PC-3 (cell line): Measurements from ENCODE around the gene ANKZF1. TPM values are rescaled to one million over a fixed set of nuclear protein-coding genes. Genes with fewer than 3 reads are reported as not detected.
A peak's percentile ranks its signal among the peaks of the same experiment; 100 is the strongest.

Experiments
- ATAC-seq: fragments of 200-7000 bp; cut with Tn5 transposase; 2 replicates; pipeline ENCODE4 v1.9.1; 2020; ENCODE audit warnings: mild to moderate bottlenecking, moderate library complexity
- BruUV-seq: library from RNA; stranded (reverse); fragments of 400-500 nt; replicated peaks from 2 replicates; lab custom pipeline; 2021; lab: Mats Ljungman, UMichigan
- CTCF ChIA-PET: fragments of 300-600 bp; sonication (Branson Sonifier 250); formaldehyde crosslinking; loops from one replicate; lab custom pipeline; 2022; ENCODE audit warnings: antibody characterized with exemption; lab: Charles Lee
- POLR2A ChIA-PET: fragments of 300-600 bp; sonication (Branson Sonifier 250); formaldehyde crosslinking; loops from one replicate; lab custom pipeline; 2022; ENCODE audit warnings: antibody characterized with exemption; ENCODE audit not compliant: unreplicated experiment; lab: Charles Lee
- DNase-seq: peaks from one replicate; pipeline ENCODE4 v3.0.0-alpha.2; 2015
- H2AFZ ChIP-seq: fragments of 300-600 bp; sonication (generic); 2 replicates; pipeline ENCODE4 v1.6.0; 2016; ENCODE audit warnings: antibody characterized with exemption, low read length
- H3F3A ChIP-seq: fragments of 300-600 bp; sonication (generic); one replicate; pipeline ENCODE4 v1.6.0; 2017; ENCODE audit warnings: antibody characterized with exemption, low read length, control low read depth, mild to moderate bottlenecking; ENCODE audit not compliant: unreplicated experiment
- H3K27ac ChIP-seq: fragments of 300-600 bp; sonication (generic); 2 replicates; pipeline ENCODE4 v1.5.1; 2016; ENCODE audit warnings: mild to moderate bottlenecking, low read length
- H3K27me3 ChIP-seq: fragments of 300-600 bp; sonication (generic); 2 replicates; pipeline ENCODE4 v1.6.1; 2016; ENCODE audit warnings: low read length, mixed read lengths
- H3K36me3 ChIP-seq: fragments of 300-600 bp; sonication (generic); 2 replicates; pipeline ENCODE4 v1.6.1; 2016; ENCODE audit warnings: low read depth, mixed run types, low read length, mixed read lengths
- H3K4me1 ChIP-seq: fragments of 300-600 bp; sonication (generic); 2 replicates; pipeline ENCODE4 v1.5.1; 2016; ENCODE audit warnings: low read length; ENCODE audit not compliant: insufficient read depth
- H3K4me2 ChIP-seq: fragments of 300-600 bp; sonication (generic); 2 replicates; pipeline ENCODE4 v1.6.0; 2016; ENCODE audit warnings: low read length
- H3K4me3 ChIP-seq: fragments of 300-600 bp; sonication (generic); 2 replicates; pipeline ENCODE4 v1.5.1; 2016; ENCODE audit warnings: mild to moderate bottlenecking, low read length, mixed read lengths
- H3K79me2 ChIP-seq: fragments of 300-600 bp; sonication (generic); 2 replicates; pipeline ENCODE4 v1.6.1; 2017; ENCODE audit warnings: low read length, mixed read lengths
- H3K9ac ChIP-seq: fragments of 300-600 bp; sonication (generic); 2 replicates; pipeline ENCODE4 v1.6.0; 2016; ENCODE audit warnings: mild to moderate bottlenecking, low read length
- H3K9me2 ChIP-seq: fragments of 300-600 bp; sonication (generic); replicated peaks from 2 replicates; pipeline ENCODE4 v1.6.1; 2016; ENCODE audit warnings: mixed run types, low read length, mixed read lengths
- H3K9me3 ChIP-seq: fragments of 300-600 bp; sonication (generic); 2 replicates; pipeline ENCODE4 v1.6.1; 2016; ENCODE audit warnings: low read length, mixed read lengths
- H4K20me1 ChIP-seq: fragments of 300-600 bp; sonication (generic); 2 replicates; pipeline ENCODE4 v1.6.1; 2016; ENCODE audit warnings: low read length, mixed read lengths
- EZH2 ChIP-seq: fragments of 300-600 bp; sonication (generic); IDR thresholded peaks from one replicate; pipeline ENCODE4 v1.6.1; 2017; ENCODE audit warnings: antibody characterized with exemption, mild to moderate bottlenecking, low read length; ENCODE audit not compliant: unreplicated experiment
- EZH2phosphoT487 ChIP-seq: fragments of 300-600 bp; sonication (generic); IDR thresholded peaks from 2 replicates; pipeline ENCODE4 v1.6.1; 2018; ENCODE audit warnings: mild to moderate bottlenecking, antibody characterized with exemption, low read length, borderline replicate concordance
- intact Hi-C: fragments of 100-400 bp; cut with micrococcal nuclease; formaldehyde crosslinking; loops from 2 replicates; pipeline ENCODE4 v1.9.0; 2023
- total RNA-seq: library from RNA; depleted of rRNA; stranded (reverse); fragments of >200 nt; gene quantifications from 2 replicates; pipeline ENCODE4 v1.2.3, GENCODE V29; 2014
- TF ChIP-seq, protein P1 (sequence below): fragments of 300-600 bp; sonication (generic); conservative IDR thresholded peaks from 2 replicates; pipeline ENCODE4 v1.5.1; 2017; ENCODE audit warnings: antibody characterized with exemption, low read depth, mild to moderate bottlenecking, low read length

Gene ANKZF1
- total RNA-seq, 1 experiment from 2014 or later = 67.9 TPM

DNA sequence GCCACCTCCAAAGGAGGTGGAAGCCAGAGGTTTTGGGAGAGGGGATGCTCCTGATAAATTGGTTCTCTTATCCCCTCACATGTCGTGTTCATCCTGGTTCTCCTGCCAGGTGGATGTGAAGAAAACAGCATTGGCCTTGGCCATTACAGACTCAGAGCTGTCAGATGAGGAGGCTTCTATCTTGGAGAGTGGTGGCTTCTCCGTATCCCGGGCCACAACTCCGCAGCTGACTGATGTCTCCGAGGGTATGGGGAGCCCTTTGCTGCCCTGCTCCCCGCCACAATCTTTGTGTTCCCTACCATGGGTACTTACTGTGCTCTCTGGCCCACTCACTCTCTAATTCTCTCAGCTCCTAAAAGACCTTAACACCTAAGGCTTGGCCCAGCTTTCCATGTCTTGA, 48.1 kb upstream of the ANKZF1 start:
- no peak overlapping the region for H3K9ac ChIP-seq
- DNase-seq (no peak), ATAC-seq (no peak)
- no peak overlapping the region for H3K4me2 ChIP-seq
- H3K27ac ChIP-seq = no peak overlapping the region
- TF ChIP-seq, protein P1, sequence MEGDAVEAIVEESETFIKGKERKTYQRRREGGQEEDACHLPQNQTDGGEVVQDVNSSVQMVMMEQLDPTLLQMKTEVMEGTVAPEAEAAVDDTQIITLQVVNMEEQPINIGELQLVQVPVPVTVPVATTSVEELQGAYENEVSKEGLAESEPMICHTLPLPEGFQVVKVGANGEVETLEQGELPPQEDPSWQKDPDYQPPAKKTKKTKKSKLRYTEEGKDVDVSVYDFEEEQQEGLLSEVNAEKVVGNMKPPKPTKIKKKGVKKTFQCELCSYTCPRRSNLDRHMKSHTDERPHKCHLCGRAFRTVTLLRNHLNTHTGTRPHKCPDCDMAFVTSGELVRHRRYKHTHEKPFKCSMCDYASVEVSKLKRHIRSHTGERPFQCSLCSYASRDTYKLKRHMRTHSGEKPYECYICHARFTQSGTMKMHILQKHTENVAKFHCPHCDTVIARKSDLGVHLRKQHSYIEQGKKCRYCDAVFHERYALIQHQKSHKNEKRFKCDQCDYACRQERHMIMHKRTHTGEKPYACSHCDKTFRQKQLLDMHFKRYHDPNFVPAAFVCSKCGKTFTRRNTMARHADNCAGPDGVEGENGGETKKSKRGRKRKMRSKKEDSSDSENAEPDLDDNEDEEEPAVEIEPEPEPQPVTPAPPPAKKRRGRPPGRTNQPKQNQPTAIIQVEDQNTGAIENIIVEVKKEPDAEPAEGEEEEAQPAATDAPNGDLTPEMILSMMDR = no peak
- TF ChIP-seq EZH2 (no peak), EZH2phosphoT487 (no peak)
- CTCF ChIA-PET = no interaction called here
- peaks cover 16% of the 10 kb centered on the region; the same call in 1 of the 2 replicates for H3K36me3 ChIP-seq
- POLR2A ChIA-PET = no interaction called here
- BruUV-seq = TSS peak; percentile 0
- intact Hi-C loops = no loop called here
- H3K4me1 ChIP-seq = peaks cover 17% of the 10 kb centered on the region
- no peaks in the 10 kb centered on the region for H3K9me3 ChIP-seq
- H3K79me2 ChIP-seq = peaks cover 27% of the 10 kb centered on the region
- H3K27me3 ChIP-seq = no peaks in the 10 kb centered on the region
- no peak overlapping the region for H3K4me3 ChIP-seq
- H3F3A ChIP-seq = peaks cover 5% of the 10 kb centered on the region
- no peaks in the 10 kb centered on the region for H3K9me2 ChIP-seq
- no peak overlapping the region for H2AFZ ChIP-seq
- peaks cover 4% of the 10 kb centered on the region; the same call in 1 of the 2 replicates for H4K20me1 ChIP-seq

DNA sequence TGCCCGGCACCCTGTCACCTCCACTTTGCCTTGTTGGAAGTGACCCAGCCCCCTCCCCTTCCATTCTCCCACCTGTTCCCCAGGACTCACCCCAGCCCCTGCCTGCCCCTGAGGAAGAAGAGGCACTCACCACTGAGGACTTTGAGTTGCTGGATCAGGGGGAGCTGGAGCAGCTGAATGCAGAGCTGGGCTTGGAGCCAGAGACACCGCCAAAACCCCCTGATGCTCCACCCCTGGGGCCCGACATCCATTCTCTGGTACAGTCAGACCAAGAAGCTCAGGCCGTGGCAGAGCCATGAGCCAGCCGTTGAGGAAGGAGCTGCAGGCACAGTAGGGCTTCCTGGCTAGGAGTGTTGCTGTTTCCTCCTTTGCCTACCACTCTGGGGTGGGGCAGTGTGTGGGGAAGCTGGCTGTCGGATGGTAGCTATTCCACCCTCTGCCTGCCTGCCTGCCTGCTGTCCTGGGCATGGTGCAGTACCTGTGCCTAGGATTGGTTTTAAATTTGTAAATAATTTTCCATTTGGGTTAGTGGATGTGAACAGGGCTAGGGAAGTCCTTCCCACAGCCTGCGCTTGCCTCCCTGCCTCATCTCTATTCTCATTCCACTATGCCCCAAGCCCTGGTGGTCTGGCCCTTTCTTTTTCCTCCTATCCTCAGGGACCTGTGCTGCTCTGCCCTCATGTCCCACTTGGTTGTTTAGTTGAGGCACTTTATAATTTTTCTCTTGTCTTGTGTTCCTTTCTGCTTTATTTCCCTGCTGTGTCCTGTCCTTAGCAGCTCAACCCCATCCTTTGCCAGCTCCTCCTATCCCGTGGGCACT, 47.1 kb upstream of the ANKZF1 start:
- intact Hi-C loops = no loop called here
- no peak for ATAC-seq
- H2AFZ ChIP-seq = no peak overlapping the region
- H3F3A ChIP-seq = no peaks in the 10 kb centered on the region
- H3K9ac ChIP-seq = no peak overlapping the region
- peaks cover 16% of the 10 kb centered on the region; the same call in 1 of the 2 replicates for H3K36me3 ChIP-seq
- ChIA-PET CTCF (no interaction called here), POLR2A (no interaction called here)
- no peak overlapping the region for H3K4me2 ChIP-seq
- no peak overlapping the region for H3K4me3 ChIP-seq
- H3K27ac ChIP-seq = no peak overlapping the region
- H3K79me2 ChIP-seq = peaks cover 26% of the 10 kb centered on the region
- no peak for TF ChIP-seq EZH2phosphoT487
- TF ChIP-seq, protein P1 = no peak
- no peaks in the 10 kb centered on the region for H3K9me3 ChIP-seq
- H3K9me2 ChIP-seq = no peaks in the 10 kb centered on the region
- H4K20me1 ChIP-seq = peaks cover 4% of the 10 kb centered on the region; the same call in 1 of the 2 replicates
- no peak for DNase-seq
- H3K27me3 ChIP-seq = no peaks in the 10 kb centered on the region
- no TSS peak for BruUV-seq
- peaks cover 11% of the 10 kb centered on the region for H3K4me1 ChIP-seq
